CD4-positive, alpha-beta T cell treated with Interleukin-6 for 4 hours (primary cell): ENCODE results near the gene HLX.

Experiments
- DNase-seq: peaks from one replicate; pipeline ENCODE4 v3.0.0-alpha.2; 2020; ENCODE audit warnings: mixed read lengths

Gene HLX

DNA sequence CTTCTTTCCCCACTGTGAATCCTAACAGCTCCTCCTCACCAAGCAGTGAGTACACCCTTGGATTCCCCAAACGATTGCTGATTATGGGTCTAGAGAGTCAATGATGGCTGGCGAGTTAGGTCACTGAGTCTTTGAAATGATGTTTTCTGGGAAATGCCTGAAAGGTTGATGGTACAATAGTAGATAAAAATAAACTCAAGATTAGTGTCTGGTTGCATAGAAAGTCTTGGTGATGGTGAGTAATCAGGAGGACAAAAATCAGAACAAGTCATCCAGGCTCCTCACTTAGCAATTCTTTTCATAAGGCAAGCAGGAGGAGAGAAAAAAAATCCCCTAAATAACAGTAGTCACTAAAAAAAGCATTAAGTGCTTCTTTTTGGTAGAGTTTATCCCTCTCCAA lies 22.6 kb downstream of the HLX start:
- DNase-seq = no peak

DNA sequence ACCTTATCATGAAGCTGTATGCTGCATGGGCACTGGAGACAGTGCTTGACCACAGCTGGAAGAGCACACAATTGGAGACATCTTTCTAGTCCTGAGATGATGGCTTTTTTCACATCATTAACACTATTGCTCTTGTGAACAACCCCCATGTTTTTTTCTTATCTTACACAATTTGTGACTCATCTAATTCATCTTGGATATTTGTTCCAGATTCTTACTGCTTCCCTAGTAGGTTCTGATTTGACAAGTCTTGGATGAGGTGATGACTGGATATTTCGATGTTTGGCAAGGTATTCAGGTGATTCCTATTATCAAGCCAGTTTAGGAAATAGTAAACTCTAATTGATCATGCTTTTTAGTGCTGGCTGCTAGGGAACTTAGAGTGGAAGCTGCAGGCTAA lies 23.7 kb downstream of the HLX start:
- no peak for DNase-seq

DNA sequence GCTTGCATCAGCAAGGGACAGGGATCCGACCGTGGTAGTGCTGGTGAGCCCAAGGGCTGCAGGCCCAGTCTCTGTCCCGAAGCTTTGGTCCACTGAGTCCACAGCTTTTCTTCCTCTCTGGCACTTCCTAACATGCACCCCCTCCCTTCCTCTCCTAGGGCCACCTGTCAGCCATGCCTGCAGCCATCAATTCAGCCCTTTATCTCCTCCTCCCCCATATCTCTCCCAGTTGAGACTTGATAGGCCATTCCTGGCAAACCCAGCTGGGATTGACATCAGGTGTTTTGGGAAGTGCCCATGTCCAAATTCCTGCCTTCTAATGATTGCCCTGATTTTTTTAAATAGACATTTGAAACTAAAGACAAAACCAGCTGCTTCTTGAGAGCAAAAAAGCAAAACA lies 25.6 kb downstream of the HLX start:
- no peak for DNase-seq

DNA sequence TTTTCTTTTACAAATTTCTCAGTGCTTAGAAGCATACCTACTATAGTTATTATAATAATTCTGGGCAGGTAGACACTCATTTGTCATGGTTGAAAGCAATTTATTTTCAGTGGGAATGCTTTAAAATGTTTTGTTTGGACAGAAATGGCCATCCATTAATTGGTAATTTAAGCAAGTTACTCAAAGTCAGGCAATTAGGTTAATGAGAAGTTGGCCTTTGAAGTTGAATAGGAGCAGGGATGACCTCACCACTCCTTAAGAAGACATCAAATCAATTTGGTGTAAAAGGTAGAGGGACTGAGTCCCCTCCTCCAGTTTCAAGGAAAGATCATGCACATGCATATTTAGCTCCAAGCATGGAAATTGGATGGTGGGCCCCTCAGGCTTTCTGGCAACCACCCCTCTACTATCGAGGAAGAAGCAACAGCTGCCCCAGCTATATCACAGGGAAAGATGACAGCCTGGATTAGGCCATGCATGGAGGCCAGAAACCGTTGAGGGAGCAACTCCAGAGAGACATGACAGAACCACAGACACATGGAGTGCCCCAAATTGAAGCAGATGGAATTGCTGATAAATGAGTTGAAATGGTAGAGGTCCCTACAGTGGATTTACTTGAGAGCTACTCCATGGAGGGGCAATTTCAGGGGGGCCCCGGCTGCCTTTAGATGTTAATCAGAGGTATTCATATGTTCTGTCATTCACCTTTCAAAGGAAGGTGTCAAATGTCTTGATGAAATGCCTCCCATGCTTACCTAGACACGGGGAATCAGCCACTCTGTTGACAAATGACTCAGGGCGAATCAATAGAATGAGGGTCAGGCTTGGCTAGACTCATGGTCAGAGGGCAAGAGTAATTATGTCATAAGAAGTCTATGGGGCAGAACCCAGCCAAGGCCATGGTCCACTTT lies 26.7 kb downstream of the HLX start:
- DNase-seq = no peak

DNA sequence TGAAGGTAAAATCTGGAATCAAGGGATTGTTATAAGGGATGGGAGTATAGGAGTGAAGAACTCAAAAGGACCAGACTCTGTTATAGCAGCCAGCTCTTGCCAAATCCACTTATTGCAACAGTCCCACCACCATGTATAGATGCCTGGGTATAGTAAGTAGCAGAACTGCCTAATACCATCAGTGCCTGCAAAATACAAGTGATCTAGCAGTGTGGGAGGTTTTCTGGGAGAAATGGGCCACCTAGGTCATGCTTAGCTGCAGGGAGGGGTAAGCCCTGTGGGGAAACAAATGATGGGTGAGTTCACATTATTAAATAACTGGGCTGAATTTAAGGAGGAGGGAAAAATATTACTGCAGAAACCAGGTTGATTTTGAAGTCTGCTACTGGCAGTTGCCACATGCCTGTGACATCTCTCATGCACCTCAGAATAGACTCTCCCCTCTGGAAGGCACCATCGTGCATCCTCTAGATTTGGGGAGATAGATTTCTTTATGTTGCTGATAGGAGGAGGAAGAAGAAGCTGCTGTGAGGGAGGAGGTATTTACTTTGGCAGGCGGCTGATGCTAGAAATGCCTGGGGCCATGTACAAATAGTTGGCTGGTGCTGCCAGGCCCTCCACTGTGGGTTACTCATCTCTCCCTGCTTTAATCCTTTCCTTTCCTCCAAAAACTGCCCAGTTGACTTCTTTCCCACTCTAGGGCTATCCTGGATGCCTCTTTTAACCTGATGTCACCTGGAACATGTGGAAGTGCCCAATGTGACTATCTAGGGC lies 27.5 kb downstream of the HLX start:
- DNase-seq = no peak

DNA sequence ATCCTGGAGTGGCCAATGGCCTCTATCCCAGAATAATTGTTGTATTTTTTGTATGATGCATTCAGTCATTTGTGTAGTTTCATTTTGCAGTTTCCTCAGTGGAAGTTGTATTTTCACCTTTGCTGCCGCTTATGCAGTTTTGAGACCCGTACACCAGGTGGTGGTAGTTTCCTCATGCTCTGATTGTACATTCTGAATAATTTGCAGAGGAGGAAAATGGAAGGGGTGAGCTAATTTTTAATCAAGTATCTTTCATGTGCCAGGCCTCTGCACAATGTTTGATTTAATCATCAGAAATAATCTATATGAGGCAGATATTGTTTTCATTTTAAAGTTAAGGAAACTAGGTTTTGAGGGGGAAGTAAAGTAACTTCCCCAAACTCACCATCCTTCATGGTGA lies 29.5 kb downstream of the HLX start:
- DNase-seq = no peak

DNA sequence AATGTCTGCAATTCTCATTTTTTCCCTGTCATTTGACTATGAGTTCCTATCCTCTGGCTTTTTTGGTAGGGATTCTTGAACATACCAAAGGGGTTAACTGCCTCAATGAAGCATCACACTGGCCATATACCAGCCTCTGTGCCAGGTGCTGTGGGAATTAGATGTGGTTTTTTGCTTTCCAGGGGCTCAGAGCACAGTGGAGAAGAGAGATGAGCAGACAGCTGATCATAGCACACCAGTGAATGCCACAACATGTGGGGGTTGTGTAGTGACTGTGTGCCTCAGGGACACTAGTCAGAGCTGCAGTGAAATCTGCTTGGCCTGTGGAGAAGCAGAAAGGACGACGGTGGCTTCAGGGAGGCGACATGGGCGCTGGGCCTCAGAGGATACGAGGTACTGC lies 30.8 kb downstream of the HLX start:
- no peak for DNase-seq

DNA sequence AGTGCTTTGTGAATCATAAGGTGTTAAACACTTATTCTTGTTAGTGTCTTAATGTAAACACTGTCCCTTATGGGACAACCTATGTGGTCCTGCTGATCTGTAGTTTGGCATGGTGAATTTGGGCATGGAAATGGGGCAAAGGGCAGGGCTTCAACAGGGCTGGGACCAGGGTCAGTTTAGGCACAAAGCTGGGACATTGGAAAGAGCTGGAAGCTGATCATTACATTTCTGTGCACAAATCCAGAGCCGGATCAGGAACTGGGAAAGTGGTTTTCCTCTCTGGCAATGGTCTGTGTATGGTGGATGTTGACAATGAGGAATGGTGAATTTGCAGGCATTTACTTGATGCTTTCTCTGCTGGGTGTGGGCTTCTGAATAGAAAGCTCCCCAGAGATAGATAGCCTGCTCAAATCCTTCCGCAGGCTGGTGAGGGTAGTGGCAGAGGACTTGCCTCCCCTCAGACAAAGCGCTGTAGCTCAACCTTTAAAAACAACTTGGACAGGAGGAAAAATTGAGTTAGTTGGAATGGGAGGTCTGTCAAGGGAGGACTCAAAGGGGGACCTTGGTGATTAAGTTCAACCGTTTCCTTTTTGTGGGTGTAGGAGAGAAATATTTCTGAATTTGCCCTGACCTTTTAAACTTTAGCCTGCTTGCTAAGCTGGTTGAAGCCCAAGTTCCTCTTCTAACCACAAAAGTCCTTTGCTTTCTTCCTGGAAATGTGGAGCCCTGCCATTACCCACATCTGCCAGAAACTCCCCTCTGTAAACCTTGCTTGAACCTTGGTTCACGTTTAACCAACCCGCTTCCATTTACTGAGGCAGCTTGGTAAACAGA lies 35.3 kb downstream of the HLX start:
- DNase-seq = no peak

DNA sequence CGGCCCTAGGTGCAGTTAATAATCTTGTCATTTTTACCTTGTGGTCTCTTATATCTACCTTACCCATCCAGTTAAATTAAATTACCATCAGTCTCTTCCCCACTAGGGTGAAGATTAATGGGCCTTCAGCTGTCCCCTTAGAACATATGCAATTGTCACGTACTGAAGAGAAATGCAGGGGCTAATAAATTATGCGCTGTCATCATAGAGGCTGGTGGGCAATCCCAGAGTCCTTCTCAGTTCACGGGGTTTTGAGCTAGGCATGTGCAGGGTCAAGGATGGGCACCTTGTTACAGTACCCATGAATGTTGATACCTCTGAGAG lies 35.8 kb downstream of the HLX start:
- no peak for DNase-seq

DNA sequence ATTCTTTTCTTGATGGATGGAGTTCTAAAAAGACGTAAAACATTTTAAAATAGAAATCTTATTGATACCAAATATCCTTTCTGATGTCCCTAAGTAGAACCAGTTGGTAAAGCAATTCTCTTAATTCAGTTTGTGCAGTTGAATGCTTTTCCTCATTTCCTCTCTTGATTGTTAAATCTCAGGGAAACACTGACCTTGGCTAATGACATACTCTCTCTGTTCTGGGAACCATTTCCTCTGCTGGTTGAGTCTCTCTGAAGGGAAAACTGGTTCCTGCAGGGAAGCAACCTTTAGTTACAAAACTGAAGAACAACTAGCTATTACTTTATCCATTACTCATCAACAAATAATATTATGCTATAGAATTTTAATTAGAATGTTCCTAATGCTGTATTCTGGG lies 36.7 kb downstream of the HLX start:
- DNase-seq = no peak

DNA sequence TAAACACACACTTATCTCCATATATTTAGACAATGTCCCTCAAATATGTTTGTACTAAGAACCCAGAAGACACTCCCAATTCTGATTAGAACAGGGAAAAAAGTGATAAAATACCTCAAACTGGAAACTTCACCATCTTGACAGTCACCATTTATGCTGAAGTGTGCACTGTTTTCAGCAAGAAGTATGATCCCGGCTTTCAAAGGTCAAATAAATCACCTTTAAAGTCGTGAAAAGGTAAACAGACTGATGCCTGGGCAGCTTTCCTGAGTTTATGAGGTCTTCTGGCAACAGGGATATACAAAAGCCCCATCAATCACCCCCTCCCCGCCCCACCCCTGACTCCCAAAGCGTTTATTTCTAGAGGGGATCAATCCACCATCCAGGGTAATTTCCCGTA lies 37.9 kb downstream of the HLX start:
- no peak for DNase-seq

DNA sequence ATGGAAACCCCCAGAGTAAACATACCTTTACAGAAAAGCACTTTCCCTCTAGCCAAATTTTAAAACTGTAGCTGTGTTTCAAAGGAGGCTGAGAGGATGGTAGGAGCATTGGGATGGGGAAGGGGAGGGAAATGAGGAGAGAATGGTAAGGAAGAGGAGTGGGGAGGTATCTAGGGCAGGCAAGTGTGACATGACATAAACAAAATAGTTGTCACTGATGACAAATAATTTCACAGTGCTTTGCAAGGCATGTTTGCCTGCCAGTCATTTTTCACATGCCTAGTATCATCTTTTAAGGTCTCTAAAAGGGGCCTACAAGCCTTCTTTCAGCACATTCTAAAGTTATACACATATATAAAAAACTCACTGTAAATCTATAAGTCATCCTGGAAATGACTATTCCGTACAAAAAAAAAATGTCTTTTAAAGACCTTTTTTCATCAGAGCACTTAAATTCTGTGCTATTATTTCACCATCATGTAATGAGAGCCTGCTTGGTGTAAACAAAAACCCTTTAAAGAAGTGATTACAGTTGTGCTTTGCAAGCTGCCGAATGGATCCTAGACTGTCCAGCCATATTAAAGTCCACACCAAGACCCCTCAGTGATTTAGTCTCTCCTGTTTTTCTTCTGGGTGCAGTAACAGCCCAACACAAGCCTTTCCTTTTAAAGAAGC lies 38.4 kb downstream of the HLX start:
- DNase-seq = no peak

DNA sequence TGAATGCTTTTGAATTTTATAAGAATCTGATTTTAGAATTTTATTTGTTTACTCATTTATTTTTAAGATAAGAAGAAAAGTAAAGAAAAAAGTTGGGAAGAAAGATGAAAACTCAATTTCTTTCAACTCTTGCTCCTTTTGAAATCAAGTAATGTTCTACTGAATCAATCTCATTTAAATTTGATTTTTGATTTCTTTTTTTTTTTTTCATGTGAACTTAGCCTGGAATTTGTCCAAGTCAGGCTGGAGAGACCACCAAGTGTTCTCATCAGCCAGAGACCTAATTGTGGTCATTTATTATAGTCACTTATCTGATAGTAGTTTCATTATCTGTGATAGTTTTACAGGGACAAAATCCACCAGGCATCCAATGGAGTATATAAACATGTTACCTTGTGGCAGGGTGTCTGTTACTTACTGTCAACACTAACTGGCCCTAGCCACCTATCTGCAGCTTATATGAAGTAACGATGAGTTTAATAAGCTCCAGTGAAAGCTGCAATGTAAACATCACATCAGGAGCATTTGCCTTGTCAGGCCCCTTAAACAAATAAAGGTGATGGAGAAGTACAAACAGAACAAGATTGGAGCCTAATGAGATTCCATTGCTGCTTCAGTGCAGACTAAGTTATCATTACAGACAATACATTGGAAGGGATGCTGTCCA lies 39.2 kb downstream of the HLX start:
- DNase-seq = no peak

DNA sequence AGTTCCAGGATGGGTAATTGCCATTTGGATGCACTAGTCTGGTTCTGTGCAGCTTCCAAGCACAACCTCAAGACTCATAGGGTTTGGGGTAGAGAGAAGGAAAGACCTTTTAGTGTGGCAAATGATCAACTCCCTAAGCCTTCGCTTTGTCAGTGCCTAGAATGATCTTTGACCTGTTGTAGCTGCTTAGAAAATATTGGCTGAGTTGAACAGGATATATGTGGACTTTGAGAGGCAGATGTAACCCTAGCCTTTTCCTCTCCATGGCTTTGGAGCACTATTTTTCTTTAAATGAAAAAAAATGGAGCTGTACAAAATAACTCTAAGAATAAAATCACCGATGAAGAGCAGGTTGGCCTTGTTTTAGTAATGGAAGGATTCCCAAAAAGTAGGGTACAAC lies 41.7 kb downstream of the HLX start:
- DNase-seq = no peak

DNA sequence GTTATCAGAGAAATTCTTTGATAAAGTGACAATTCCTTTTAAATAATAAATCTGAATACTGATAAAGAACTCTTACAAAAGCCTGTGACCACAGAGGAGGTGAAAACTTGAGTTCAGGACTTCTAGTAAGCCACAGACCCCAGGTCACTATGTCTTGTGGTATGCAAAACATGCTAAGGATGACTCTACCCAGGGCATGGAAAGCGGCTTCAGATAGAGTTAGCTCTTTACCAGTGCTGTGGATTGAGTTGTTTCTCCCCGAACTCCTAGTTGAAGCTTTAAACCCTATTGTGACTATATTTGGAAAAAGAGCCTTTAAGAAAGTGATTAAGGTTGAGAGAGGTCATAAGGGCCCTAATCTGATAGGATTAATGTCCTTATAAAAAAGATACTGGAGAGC lies 42.3 kb downstream of the HLX start:
- DNase-seq = no peak

DNA sequence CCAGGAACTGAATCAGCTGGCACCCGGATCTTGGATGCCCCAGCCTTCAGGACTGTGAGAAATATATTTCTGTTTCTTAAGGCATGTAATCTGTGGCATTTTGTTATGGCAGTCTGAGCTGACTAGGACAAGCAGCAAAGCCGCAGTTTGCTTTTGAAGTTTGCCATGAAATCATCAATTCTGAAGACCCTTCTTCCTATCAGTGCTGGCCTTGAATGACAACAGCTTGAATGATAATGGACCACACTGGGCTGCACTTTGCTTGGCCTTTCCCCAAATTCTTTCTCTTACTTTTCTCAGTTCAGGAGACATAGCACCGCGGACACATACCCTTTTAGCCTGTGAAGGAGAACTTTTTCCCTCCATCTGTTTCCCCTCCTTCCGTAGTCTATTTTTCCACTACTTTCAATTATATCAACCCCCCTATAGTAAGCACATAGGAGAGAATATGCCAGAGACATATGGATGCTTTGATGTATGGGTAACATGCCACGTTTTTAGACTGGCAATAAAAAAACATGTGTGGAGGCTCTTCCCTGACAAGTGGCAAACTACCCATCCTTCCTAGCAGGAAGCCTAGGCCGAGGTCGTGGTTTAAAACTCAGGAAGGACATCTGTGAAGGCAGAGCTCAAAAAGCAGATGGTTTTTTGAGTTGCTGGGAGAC lies 42.9 kb downstream of the HLX start:
- DNase-seq = no peak

DNA sequence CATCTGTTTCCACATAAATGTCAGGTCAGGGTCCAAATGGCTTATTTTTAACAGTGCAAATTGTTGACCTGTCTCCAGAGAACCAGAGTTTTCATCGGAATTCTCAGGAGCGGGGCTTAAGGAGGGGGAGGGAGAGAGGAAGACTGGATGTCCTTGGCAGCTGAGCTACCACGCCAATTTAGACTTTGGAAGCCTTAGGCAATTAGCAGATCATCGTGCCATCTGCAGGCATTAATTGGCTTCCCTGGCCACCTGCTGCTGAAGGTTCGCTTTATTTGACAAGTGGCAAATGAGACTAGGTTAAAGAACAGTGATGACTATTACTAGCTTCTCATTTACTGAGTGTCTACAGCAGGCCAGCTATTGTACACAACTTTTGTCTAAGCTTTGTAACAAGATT lies 43.7 kb downstream of the HLX start:
- no peak for DNase-seq

DNA sequence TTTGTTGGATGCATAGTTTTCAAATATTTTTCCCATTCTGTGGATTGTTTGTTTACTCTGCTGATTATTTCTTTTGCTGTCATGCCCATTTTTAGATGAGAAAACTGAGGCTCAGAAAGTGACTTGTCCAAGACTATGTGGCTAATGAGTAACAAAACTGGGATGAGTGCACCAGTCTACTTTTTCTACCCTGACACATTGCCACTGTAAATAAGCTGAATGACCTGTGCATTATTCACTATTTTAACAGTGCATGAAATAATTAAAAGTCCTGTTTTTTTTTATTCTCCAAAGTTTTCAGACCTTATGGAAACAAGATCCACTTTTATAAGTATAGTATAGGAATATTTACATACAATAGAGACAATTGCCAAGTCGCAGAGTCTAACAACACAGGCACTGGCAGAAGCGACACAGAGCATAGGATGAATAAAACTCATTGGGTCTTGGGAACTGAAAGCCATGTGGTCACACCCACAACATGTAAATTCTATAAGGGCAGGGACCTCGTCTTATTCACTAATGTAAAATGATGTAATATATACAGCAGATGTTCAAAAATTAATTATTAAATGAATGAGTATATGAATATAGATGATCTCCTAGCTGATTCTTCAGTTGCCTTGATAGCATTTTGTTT lies 45.2 kb downstream of the HLX start:
- no peak for DNase-seq

DNA sequence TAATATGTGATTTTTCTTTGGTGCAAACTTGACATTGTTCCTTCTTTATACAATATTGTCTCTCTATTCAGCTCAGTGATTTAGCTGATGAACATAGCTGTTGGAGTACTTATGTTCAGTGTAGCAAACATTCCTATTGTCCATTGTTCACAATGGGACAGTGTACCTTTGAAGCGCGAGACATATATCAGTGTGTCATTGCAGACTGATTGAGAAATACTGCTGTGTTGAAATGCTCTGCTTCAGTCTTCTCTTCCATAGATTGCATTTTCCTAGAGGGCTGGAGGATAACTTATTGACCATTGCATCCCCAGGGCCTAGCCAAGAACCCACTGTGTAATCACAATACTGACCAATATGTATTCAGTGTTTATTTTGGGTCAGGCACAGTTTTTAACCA lies 46.5 kb downstream of the HLX start:
- no peak for DNase-seq

DNA sequence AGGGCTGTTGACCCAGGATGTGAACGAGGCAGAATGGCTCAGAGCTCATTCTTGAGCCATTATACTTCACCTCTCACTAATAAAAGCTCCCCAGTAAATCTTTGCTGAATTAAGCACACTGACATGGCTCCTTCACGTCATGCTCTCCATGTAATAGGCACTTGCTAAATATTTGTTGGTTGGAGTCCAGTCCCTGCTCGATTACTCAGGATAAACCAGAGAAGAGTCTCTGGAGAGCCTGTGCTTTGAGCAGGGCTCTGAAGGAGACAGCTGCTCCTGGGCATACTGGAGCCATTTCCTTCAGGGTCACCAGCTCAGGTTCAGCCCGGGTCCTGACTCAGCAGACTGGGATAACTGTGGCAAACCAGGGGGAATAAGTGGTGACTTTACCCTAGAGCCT lies 46.9 kb downstream of the HLX start:
- no peak for DNase-seq

DNA sequence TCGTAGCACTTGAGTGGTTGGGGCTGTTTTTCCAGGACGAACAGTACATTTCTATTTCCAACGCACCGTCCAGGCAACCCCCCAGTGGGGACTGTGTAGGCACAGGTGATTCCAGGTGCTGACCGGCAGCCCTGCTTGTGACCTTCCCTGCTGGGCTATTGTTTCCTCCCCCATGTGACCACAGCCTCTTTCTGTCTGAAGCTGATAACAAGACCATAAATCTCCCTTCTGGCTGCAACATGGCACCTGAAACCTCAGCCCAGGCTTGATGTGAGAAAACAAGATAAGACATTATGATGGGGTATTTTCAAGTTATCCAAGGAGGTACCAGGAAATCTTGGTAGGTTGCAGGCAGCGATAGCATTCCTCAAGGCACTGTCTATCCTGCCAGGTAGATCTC lies 48.2 kb downstream of the HLX start:
- no peak for DNase-seq
